Hepatocyte (in vitro differentiated cells): ENCODE measurements around the gene PITX2.

ENCODE experiments used
- CTCF ChIP-seq: fragments of 200-600 bp; sonication (generic); IDR thresholded peaks from 2 replicates; pipeline ENCODE4 v1.5.1; 2016; ENCODE audit warnings: antibody characterized with exemption, mild to moderate bottlenecking; ENCODE audit not compliant: poor library complexity
- EZH2phosphoT487 ChIP-seq: fragments of 200-600 bp; sonication (generic); IDR thresholded peaks from one replicate; pipeline ENCODE4 v1.6.1; 2018; ENCODE audit warnings: antibody characterized with exemption, mild to moderate bottlenecking, low read depth, moderate library complexity; ENCODE audit not compliant: unreplicated experiment, severe bottlenecking

- no peak for TF ChIP-seq CTCF
- no peak for TF ChIP-seq EZH2phosphoT487
Observed at GRCh38 chr4:110597582-110597981, 25.3 kb downstream of the PITX2 start.
